HG02623 (cell line): ENCODE data around the gene CAND2.
"Not testable (repeated sequence)": the region's sequence is repeated elsewhere in the genome, so short reads cannot be mapped to it uniquely, and the experiment has no call there.

Experiments used
- ATAC-seq: cut with Tn5 transposase; IDR thresholded peaks from one replicate; pipeline ENCODE4 v1.9.1; 2021; ENCODE audit warnings: moderate library complexity; ENCODE audit not compliant: unreplicated experiment

The CAND2 gene

DNA sequence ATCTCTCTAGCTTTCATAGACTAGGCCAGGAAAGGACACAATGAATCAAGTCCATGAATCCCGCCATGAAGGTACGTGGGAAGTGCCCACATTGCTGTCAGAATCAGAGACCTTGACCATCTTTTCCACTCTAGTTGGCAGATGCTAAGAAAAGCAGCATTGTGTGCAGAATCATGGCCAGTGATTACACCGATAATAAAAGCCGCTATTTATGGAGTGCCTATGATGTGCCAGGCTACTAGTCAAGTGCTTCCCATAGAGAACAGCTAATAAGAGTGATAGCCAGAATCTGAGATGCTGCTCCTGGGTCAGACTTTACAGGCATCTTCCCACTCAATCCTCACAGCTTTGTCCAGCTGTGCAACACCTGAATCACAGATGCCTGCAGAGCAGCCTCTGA, 58.1 kb downstream of the CAND2 start:
- ATAC-seq: no peak

DNA sequence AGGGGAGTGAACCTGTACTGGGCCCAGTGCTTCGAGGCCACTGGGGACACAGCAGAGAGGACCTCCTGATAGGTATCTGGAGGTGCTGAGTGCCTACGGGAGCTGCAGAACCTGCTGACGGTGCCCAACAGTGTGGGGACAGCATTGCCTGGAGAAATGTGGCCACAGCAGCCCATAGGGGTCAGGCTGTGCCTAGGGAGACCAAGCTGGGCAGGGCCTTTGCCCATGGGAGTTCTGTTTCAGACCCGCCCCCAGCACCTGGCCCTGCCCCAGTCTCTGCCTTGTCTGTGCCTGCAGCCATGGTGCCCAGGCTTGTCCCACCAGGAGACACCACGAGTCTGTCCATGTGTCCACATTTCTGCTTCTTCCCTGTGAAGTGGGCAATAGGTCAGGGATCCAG, 60.1 kb downstream of the CAND2 start:
- ATAC-seq: no peak

DNA sequence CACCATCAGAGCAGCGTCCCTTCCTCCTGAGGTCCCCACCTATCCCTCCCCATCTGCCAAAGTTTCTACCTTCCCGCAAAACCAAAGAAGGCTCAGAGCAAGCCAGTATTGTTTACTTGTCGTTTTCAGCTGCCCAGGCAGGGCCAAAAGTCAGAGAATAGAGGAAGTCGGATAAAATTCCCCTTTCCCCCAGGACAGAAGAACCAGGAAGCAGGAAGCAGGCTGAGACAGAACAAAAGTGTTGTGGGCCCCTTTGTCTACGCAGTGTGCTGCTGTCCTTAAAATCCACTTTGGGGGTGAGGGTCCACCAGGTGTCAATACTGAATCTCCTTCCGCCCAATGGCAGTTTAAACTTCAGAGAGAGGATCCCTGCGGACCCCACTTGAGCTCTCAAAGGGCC, 63.4 kb downstream of the CAND2 start:
- no peak for ATAC-seq

DNA sequence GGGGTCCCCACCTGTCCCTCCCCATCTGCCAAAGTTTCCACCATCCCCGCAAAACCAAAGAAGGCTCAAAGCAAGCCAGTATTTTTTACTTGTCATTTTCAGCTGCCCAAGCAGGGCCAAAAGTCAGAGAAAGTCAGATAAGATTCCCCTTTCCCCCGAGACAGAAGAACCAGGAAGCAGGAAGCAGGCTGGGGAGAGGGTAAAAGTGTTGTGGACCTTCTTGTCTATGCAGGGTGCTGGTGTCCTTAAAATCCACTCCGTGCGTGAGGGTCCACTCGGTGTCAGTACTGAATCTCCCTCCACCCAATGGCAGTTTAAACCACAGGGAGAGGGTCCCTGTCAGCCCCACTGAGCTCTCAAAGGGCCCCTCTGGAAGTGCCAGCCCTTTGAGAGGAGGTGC, 65.1 kb downstream of the CAND2 start:
- no peak for ATAC-seq

DNA sequence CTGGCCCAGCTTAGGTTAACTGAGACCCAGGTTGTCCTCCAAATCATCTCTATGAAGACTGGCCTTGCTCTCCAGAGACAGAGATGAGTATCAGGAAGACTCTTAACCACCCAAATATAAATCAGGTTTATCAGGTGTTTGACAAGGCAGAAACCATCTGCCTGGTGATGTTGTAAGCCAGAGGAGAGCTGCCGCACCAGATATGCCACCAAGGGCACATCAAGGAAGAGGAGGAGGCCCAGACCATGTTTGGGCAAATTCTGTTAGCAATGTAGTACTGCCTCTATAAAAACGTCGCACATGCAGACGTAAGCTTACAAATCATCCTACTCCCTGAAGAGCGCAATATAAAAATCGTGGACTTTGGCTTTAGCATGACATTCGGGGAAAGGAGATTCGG, 65.9 kb downstream of the CAND2 start:
- ATAC-seq: no peak

DNA sequence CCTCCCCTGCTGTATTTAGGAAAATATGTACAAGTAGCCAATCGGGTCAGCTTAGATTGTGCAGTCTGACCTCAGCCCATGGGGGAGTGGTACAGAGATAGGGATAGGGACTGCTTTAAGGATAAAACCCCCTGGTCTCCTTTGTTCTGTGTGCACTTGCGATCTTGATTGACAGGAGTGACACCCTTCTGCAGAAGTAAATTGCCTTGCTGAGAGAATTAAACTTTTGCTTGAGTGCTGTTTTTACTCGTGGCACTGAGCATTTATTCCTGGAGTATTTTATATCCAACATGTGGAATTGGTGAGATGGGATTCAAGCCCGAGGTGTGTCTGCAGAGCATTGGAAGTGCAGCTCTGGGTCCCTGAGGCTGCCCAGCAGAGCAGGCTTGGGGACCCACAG, 68.8 kb downstream of the CAND2 start:
- no peak for ATAC-seq

DNA sequence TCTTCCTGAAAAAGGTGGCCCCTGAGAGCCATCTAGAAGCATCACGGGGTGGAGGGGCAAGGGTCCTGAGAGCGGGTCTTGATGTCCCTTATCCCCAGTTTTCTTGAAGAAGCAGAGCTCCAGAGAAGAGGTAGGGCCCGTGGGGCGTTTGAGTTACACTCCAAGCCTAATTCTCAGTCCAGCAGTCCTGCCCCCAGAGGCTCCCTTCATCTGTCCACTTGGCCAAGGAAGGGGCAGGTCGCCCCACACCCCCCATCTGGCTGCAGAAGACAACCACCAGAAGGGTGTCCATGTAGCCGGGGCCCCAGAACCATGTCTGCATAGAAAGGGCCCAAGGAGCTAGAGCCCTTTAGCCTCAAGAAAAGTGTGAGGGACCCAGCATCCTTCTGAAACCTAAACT, 70.4 kb downstream of the CAND2 start:
- ATAC-seq: no peak

DNA sequence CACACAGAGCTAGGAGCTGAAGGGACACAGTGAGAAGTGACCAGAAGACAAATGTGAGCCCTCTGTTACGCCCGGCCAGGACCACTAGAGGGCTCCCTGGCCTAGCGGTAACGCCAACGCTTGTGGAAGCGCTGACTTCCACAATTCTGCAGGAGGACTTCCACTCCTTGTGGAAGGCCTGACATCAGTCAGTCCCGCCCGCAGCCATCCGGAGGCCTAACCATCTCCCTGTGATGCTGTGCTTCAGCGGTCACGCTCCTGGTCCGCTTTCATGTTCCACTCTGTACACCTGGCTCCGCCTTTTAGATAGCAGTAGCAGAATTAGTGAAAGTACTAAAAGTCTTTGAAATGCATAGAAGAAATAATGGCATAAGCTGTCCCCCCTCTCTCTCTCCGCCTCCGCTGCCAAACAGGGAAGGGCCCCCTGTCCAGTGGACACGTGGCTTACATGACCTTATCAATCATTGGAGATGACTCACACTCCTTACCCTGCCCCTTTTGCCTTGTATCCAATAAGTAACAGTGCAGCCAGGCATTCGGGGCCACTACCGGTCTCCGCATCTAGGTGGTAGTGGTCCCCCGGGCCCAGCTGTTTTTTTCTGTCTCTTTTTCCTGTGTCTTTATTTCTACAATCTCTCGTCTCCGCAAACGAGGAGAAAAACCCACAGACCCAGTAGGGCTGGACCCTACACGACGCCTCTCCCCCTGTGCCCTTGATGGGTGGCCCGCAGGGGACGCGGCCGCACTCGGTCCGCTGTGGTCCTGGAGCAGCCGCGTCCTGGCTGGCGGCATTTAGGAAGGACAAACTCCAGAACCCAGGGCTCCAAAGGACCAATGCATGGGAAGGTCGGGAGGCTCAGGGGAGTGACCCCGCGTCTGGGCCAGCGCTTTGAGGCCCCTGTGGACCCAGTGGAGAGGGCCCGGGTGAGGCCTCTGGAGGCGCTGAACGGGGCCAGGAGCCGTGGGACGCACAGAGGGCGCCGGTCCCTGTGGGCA, 71.9 kb downstream of the CAND2 start:
- peak; percentile 49 for ATAC-seq

DNA sequence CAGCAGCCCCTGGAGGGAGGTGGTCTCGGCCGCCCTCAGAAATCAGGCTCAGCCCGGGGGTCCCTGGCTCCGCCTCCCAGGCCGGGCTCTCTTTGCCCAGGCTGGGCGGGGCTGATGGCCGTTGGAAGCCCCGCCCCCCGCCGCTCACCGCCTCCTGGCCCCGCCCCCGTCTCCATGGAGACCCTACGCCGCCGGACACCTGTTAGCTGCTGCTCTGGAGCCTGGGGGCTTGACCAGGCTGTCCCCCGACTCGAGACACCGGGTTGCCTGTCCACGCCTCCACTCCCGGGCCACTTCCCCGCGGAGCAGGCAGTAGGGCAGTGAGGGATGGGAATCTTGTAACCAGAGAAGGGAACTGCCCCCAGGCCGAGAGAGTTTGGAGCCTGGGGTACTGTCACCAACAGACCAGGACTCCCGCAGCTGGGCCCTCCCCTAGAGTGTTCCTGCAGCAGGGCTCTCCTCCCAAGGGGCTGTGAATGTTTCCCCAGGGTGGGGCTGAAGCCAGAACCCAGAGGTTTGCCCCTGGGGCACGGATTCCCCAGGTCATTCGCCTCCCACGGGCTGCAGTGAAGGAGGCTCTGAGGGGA, 72.6 kb downstream of the CAND2 start:
- no peak for ATAC-seq

DNA sequence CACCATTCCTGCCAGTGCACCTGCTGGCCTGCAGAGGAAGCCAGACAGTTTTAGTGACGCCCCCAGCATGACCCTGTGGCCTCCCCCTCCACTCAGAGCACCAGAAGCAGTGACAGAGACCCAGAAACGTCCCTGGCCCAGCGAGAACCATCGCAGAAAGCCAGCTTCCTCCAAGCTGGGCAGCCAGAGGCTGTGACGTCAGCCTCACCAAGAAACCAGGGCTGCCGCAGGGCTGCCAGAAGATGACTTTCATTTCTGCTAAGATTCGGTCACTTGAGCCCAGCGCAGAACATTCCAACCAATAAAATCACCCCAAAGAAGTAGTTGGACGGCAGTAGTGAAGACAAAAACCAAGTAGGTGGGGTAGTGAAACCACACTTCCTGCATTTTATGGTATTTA, 74.5 kb downstream of the CAND2 start:
- ATAC-seq: peak; percentile 48

DNA sequence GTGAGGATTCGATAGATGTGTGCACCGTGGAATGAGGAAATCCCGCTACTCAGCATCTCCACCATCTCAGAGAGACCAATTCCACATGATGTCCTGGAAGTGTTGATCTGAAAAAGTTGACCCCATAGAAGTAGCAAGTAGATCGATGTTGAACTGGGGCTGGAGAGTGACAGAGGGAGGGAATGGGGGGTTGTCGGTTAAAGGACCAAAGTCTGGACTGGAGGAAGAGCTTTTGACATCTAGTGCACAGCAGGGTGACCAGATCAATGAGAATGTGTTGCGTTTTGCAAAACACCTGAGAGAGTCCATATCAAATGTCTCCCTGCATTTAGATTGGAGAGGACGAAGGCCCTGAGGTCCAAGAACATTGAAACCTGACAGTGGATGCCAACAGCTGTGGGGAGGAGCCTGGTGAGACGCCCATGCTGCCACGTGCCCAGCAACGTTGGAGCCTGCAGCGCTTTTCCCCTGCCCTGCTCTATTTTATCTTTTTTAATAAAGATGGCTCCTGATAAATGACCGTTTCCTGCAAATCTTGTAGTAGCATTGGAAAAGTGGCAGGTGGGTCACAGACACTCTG, 75.0 kb downstream of the CAND2 start:
- ATAC-seq: no peak

DNA sequence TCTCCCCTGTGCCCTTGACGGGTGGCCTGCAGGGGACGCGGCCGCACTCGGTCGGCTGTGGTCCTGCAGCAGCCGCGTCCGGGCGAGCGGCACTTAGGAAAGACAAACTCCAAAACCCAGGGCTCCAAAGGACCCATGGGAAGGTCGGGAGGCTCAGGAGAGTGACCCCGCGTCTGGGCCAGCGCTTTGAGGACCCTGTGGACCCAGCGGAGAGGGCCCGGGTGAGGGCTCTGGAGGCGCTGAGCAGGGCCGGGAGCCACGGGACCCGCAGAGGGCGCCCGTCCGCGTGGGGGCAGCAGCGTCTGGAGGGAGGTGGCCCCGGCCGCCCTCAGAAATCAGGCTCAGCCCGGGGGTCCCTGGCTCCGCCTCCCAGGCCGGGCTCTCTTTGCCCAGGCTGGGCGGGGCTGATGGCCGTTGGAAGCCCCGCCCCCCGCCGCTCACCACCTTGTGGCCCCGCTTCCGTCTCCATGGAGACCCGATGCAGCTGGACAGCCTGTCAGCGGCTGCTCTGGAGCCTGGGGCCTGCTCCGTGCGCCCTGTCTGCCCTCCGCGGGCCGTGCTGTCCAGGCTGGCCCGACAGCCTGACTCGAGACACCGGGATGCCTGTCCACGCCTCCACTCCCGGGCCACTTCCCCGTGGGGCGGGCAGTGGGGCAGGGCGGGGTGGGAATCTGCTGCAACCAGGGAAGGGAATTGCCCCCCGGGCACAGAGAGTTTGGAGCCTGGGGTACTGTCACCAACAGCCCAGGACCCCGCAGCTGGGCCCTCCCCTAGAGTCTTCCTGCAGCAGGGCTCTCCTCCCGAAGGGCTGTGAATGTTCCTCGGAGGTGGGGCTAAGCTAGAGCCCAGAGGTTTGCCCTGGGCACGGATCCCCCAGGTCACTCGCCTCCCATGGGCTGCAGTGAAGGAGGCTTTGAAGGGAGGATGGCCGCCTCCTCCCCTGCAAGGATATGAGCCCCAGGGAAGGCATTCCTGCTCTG, 79.7 kb downstream of the CAND2 start:
- ATAC-seq: no peak

DNA sequence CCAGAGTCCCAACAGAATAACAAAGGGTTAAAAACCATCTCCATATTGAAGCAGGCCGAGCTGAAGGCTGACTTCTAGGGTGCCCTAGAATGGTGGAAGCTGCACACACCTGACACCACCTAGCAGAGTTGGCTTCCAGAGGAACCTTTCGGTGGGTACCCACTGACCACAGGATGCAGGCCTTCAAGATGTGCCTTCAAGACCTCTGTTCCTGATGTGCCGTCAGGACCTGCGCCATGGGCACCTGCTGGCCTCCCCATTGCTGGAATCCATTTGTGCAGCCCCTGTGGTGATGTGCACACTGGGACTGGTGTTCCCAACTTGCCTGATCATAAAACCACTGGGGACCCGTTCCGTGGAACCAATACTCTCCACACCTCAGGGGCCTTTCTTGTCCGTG, 80.6 kb downstream of the CAND2 start:
- no peak for ATAC-seq

DNA sequence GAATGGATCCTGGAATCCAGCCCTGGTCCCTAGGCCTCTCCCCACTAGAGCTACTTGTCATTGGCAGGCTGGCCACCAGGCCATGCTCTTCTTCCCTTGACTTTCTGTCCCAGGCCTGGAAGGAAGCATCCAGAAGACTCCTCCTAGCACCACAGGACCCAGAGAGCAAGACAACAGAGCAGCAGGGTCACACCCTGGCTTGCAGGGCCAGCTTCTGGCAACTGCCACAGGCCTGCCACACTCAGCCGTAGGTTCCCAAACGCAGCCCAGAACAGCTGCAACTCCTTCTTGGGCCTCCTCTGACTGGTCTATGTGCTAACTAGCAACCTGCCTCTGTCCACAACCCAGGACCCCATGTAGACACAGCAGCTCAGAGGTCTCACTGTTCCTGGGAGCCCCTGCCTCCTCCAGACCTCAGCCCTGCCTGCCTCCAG, 81.7 kb downstream of the CAND2 start:
- ATAC-seq: no peak

DNA sequence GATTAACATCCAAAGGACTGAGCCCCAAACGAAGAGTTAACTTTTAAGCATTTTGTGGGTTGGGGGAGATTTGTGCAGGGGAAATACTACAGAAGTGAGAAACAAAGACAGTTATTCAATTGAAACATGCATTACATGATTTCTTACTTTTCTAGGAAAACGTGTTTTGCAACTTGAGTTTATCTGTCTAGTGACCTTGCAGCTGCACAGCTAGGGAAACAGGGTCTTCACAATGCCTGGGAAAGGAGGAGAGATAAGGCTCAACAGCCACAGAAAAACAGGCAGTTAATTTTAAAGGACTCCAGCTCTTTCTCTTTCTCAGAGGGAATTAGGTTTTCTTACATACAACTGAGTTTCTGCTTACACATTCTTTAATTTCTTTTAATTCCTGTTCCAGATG, 82.3 kb downstream of the CAND2 start:
- not testable (repeated sequence) for ATAC-seq

DNA sequence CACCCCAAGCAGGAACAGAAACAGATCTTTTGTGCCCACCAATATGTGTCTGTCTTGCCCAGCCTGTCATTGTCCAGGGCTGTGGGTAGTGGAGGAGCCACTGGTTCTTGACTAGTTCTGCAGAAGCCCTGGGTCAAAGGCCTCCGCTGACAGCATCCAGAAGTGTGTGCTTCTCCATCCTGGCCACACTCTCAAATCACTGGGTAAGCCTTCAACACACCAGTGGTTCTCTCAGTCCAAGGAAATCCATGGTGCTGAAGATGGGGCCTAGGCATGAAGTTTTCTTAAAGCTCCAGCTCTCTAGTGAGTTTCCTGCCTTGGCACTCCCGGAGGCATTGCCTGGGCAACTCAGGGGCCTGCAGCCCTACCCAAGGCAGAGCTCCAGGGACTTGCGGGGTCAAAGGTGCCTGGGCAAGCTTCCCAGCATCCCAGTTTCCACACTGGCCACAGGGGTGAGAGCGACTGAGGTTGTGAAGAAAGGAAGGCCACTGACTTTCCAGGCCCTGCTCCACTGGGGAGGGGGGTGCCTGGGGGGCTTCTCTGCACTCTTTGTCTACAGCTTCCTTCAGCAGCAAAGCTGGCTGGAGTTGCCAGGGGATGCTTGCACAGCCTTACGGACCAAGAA, 82.8 kb downstream of the CAND2 start:
- ATAC-seq: no peak

DNA sequence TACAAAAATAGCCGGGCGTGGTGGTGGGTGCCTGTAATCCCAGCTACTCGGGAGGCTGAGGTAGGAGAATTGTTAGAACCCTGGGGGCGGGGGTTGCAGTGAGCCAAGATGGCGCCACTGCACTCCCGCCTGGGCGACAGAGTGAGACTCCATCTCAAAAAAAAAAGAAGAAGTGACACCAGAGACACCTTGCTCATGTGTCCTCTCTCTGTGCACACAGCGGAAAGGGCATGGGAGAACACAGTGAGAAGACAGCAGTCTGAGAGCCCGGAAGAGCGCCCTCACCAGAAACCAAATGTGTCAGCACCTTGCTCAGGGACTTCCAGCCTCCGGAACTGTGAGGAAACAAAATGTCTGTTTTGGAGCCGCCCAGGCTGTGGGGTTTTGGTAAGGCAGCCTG, 85.4 kb downstream of the CAND2 start:
- ATAC-seq: not testable (repeated sequence)

DNA sequence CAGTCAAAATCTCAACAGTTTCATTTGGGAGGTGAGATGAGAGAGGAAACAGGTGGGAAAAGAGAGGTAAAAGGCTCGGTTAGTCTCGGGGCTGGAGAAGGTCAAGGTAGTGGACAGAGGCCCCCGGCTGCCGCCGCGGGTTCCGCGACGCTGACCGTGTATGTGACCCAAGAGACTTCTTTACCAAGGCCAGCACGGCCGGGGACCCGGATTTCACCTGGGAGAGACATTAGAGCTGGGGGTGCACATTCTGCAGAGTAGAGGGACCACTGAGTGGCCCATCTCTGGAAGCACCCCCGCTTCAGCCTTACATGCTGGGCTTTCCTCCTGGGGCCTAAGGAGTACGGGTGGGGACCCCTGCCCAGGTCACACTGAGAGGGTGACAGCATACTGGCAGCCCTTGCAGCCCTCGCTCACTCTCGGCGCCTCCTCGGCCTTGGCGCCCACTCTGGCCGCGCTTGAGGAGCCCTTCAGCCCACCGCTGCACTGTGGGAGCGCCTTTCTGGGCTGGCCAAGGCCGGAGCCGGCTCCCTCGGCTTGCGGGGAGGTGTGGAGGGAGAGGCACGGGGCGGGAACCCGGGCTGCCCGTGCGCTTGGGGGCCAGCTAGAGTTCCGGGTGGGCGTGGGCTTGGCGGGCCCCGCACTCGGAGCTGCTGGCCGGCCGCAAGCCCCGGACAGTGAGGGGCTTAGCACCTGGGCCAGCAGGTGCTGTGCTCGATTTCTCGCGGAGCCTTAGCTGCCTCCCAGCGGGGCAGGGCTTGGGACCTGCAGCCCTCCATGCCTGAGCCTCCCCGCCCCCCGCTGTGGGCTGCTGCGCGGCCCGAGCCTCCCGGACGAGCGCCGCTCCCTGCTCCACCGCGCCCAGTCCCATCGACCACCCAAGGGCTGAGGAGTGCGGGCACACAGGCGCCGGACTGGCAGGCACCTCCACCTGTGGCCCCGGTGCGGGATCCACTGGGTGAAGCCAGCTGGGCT, 86.1 kb downstream of the CAND2 start:
- no peak for ATAC-seq

DNA sequence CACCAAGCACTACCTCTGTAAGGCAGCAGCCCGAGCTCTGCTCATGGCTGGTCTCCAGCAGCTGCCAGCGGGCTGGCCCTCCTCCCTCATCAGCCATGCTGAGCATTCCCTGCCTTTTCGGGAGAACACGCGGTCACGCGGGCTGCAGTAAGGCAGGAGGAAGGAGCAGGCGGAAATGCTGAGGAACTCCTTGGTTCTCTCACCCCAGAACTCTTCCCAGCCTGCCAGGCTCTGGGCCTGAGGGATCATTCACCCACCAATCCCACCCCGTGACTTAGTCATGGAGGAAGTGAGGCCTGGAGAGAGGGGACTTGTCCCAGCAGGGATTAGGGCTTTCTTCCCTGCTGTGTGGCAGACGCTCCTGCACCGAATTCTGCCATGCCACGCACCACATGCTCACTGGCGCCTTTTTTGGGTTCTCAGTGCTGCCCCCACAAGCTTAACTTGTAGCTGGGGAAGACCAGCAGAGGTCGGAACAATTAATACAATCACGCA, 87.8 kb downstream of the CAND2 start:
- ATAC-seq: no peak
